Tibial nerve (tissue), 4 donors: Measurements from ENCODE around the gene MRFAP1. TPM values are rescaled to one million over a fixed set of nuclear protein-coding genes. Genes with fewer than 3 reads are reported as not detected.

ENCODE experiments used
- DNase-seq, 2 donors: peaks; one replicate each; pipeline ENCODE4 v3.0.0-alpha.2; 2019; ENCODE audit warnings: low spot score in 2 of 2
- H3K27ac ChIP-seq, 4 donors: fragments of 200-600 bp; sonication (generic) in 3 of 4; one replicate each; pipeline ENCODE4 v1.5.1; 2017 to 2019; ENCODE audit warnings: mild to moderate bottlenecking in 1 of 4
- H3K27me3 ChIP-seq, 2 donors: fragments of 200-600 bp; sonication (generic) in 1 of 2; one replicate each; pipeline versions ENCODE4 v1.5.1 to v1.6.0; 2017 to 2019
- H3K36me3 ChIP-seq, 3 donors: fragments of 200-600 bp; sonication (generic); one replicate each; pipeline ENCODE4 v1.5.1; 2018 to 2019
- H3K4me1 ChIP-seq, 4 donors: fragments of 200-600 bp; sonication (generic) in 3 of 4; one replicate each; pipeline ENCODE4 v1.5.1; 2017 to 2019
- H3K4me3 ChIP-seq, 4 donors: fragments of 200-600 bp; sonication (generic) in 3 of 4; one replicate each; pipeline ENCODE4 v1.5.1; 2017 to 2019; ENCODE audit warnings: mild to moderate bottlenecking in 1 of 4, moderate library complexity in 1 of 4
- H3K9me3 ChIP-seq, 4 donors: fragments of 200-600 bp; sonication (generic) in 3 of 4; one replicate each; pipeline ENCODE4 v1.5.1; 2017 to 2019
- EP300 ChIP-seq, 2 donors: sonication (generic); formaldehyde crosslinking; IDR thresholded peaks; one replicate each; pipeline ENCODE4 v1.6.1; 2017; ENCODE audit warnings: antibody characterized with exemption in 2 of 2, mild to moderate bottlenecking in 1 of 2
- POLR2A ChIP-seq, 2 donors: fragments of 450-650 bp; IDR thresholded peaks; one replicate each; pipeline ENCODE4 v1.6.1; 2017; ENCODE audit warnings: antibody characterized with exemption in 2 of 2, mild to moderate bottlenecking in 2 of 2, moderate library complexity in 2 of 2
- WGBS, 2 donors: methylation state at CpG; one replicate each; pipeline ENCODE4 v1.1.5; 2018; 5-methylcytosine and 5-hydroxymethylcytosine counted together
- total RNA-seq, 4 donors: library from RNA; depleted of rRNA; stranded (reverse); fragments of >200 nt; gene quantifications; one replicate each; pipeline ENCODE4 v1.1.0, GENCODE V29; 2016
- TF ChIP-seq, protein P1 (sequence below), 5 experiments: fragments of 200-600 bp in 3 of 5; fragments of 450-650 bp in 2 of 5; sonication (generic) in 3 of 5; IDR thresholded peaks; one replicate each; pipeline ENCODE4 v1.5.1; 2016 to 2019; ENCODE audit warnings: antibody characterized with exemption in 5 of 5, mild to moderate bottlenecking in 3 of 5, moderate library complexity in 2 of 5

MRFAP1 gene
- total RNA-seq, 4 donors from 2014 or later = 176 to 300 (median 202) TPM

DNA sequence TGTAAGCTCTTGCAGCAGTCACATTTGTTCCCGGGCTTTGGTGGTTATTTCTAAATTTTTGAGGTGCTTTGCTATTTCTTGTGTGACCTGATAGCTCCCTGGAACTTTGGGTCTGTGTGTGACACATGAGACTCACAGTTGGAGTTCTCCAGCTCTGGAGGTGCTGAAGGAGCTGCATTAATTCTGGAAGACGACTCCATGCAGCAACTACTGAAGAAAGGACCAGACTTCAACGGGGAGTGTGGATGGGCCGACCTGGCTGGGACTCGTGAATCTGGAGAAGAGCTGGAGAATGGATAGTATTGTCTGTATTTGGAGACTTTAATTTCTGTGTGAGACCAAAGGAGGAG is 1.5 kb downstream of the MRFAP1 start:
- peaks cover 0 to 24% (median 0%) of the 10 kb centered on the region in 3 donors for H3K36me3 ChIP-seq
- H3K27me3 ChIP-seq = no peaks in the 10 kb centered on the region
- 39 to 47% methylated on average over 5 of the region's 5 CpGs for WGBS, 2 donors
- no peak for TF ChIP-seq POLR2A (IDR thresholded peaks at IDR 0.05)
- TF ChIP-seq EP300 (IDR thresholded peaks at IDR 0.05) = no peak
- TF ChIP-seq, protein P1, sequence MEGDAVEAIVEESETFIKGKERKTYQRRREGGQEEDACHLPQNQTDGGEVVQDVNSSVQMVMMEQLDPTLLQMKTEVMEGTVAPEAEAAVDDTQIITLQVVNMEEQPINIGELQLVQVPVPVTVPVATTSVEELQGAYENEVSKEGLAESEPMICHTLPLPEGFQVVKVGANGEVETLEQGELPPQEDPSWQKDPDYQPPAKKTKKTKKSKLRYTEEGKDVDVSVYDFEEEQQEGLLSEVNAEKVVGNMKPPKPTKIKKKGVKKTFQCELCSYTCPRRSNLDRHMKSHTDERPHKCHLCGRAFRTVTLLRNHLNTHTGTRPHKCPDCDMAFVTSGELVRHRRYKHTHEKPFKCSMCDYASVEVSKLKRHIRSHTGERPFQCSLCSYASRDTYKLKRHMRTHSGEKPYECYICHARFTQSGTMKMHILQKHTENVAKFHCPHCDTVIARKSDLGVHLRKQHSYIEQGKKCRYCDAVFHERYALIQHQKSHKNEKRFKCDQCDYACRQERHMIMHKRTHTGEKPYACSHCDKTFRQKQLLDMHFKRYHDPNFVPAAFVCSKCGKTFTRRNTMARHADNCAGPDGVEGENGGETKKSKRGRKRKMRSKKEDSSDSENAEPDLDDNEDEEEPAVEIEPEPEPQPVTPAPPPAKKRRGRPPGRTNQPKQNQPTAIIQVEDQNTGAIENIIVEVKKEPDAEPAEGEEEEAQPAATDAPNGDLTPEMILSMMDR (IDR thresholded peaks at IDR 0.05) = no peak
- H3K9me3 ChIP-seq = no peaks in the 10 kb centered on the region
- H3K4me1 ChIP-seq = peaks cover 5 to 41% (median 23%) of the 10 kb centered on the region in 4 donors
- peak overlapping the region; percentile 70 to 85 (median 81) for H3K4me3 ChIP-seq
- DNase-seq = no peak
- peak overlapping the region in 3 of 4 donors; percentile 91 to 97 (median 92) for H3K27ac ChIP-seq

DNA sequence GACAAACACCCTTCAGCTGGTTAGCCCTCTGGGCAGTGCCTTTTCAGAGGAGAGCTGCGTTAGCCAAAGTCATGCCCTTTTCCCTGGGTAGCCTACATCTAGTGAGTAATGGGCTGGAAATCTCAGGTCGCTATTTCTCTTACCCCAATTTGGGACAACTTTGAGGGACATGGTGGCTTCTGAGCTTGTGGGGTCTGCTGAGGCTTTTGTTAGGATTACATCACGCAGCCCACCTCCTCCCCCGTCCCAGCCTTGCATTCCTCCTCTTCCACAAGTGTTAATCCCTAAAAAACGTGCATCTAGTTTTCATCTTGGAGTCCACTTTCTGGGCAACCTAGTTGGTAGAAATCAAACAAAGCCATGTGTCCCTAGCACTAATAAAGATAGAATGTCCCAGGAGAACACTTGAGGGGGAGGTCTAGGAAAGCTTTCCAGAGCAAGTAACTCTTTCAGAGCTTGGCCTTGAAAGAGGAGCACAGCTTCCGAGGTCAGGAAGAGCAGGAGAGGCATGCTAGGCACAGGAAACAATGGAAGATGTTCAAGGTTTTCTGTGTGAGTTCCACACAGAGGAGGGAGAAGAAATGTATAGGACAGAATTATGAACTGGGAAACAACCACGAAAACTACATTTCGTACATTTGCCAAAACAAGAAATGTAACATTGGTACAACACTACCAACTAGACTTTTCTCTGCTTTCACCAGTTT is 2.8 kb downstream of the MRFAP1 start:
- Histone ChIP-seq H3K36me3 (peaks cover 0 to 24% (median 0%) of the 10 kb centered on the region in 3 donors), H3K4me3 (no peak overlapping the region), H3K4me1 (peaks cover 5 to 41% (median 23%) of the 10 kb centered on the region in 4 donors), H3K27me3 (no peaks in the 10 kb centered on the region), H3K27ac (peak overlapping the region in 2 of 4 donors; percentile 56 to 97), H3K9me3 (no peaks in the 10 kb centered on the region)
- no peak for DNase-seq
- 70 to 76% methylated on average over 8 of the region's 8 CpGs for WGBS, 2 donors
- TF ChIP-seq EP300 (IDR thresholded peaks at IDR 0.05) (peak in 1 of 2 donors; percentile 4), POLR2A (IDR thresholded peaks at IDR 0.05) (no peak)
- TF ChIP-seq, protein P1 (IDR thresholded peaks at IDR 0.05) = no peak

DNA sequence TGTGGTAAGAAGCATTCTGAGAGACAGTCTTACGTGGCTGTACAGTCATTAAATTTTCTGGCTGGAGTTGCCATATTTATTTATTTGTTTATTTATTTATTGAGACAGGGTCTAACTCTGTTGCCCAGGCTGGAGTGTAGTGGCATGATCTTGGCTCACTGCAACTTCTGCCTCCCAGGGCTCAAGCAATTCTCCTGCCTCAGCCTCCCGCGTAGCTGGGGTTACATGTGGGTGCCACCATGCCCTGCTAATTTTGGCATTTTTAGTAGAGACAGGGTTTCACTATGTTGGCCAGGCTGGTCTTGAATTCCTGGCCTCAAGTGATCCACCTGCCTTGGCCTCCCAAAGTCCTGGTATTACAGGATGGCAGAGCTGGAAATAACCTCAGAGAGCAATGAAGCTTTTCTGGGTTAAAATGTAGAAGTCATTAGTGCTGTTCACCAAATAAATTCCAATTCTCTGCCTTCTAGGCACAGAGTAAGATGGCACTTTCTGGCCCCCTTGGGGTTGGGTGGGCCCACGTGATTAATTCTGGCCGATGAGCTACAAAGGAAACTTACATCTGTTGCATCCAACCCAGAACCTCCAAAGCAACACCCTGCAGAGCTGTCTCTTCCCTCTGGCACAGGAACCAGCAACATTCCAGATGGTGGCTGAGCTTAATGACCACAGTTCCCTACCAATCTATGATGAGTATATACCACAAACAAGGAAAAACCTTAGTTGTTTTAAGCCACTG is 4.5 kb downstream of the MRFAP1 start:
- Histone ChIP-seq H3K27ac (peak overlapping the region in 2 of 4 donors; percentile 15 to 16), H3K4me3 (no peak overlapping the region), H3K36me3 (peaks cover 0 to 24% (median 0%) of the 10 kb centered on the region in 3 donors), H3K9me3 (no peaks in the 10 kb centered on the region), H3K27me3 (no peaks in the 10 kb centered on the region), H3K4me1 (peaks cover 5 to 31% (median 23%) of the 10 kb centered on the region in 4 donors)
- TF ChIP-seq, protein P1 (IDR thresholded peaks at IDR 0.05) = no peak
- TF ChIP-seq POLR2A (IDR thresholded peaks at IDR 0.05) = no peak
- no peak for TF ChIP-seq EP300 (IDR thresholded peaks at IDR 0.05)
- no peak for DNase-seq
- 68 to 69% methylated on average over 5 of the region's 5 CpGs for WGBS, 2 donors

DNA sequence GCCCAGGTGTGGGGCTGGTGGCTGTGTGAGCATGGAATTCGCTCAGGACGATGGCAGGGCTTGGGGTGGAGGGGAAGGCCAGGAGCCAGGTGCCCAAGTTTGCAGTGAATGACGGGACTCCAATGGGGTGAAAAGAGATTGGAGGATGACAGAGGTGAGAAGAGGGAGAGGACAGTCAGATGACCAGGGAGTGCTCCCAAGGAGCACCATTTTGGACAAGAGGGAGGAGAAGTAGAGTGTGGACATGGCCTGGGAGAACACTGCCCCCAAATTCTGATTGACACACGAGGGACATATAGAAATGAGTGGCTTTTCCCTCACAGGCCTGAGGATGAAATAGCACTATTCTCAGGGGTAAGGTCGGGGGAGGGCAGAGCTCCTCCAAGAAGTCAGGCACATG is 6.7 kb downstream of the MRFAP1 start:
- Histone ChIP-seq H3K4me3 (no peak overlapping the region), H3K27ac (no peak overlapping the region), H3K9me3 (no peaks in the 10 kb centered on the region), H3K36me3 (peaks cover 0 to 18% (median 0%) of the 10 kb centered on the region in 3 donors), H3K4me1 (peaks cover 5 to 24% (median 17%) of the 10 kb centered on the region in 4 donors), H3K27me3 (no peaks in the 10 kb centered on the region)
- TF ChIP-seq, protein P1 (IDR thresholded peaks at IDR 0.05) = no peak
- no peak for TF ChIP-seq EP300 (IDR thresholded peaks at IDR 0.05)
- TF ChIP-seq POLR2A (IDR thresholded peaks at IDR 0.05) = no peak
- 75 to 80% methylated on average over 5 of the region's 5 CpGs for WGBS, 2 donors
- no peak for DNase-seq
